Gastroesophageal sphincter (tissue), 3 donors: Measurements from ENCODE around the gene PRDM5.

ENCODE experiments used
- CTCF ChIP-seq, 4 experiments: fragments of 200-600 bp in 2 of 4; fragments of 450-650 bp in 2 of 4; sonication (generic) in 1 of 4; IDR thresholded peaks; one replicate each; pipeline ENCODE4 v1.5.1; 2017 to 2019; ENCODE audit warnings: antibody characterized with exemption in 4 of 4, mild to moderate bottlenecking in 2 of 4, moderate library complexity in 2 of 4
- POLR2A ChIP-seq, 2 donors: fragments of 450-650 bp; IDR thresholded peaks; one replicate each; pipeline ENCODE4 v1.6.1; 2017; ENCODE audit warnings: antibody characterized with exemption in 2 of 2, mild to moderate bottlenecking in 2 of 2, moderate library complexity in 1 of 2

GRCh38 chr4:120837656-120838055 lies 84.9 kb downstream of the PRDM5 start:
- TF ChIP-seq POLR2A (IDR thresholded peaks at IDR 0.05), result no peak
- no peak for TF ChIP-seq CTCF (IDR thresholded peaks at IDR 0.05)
